Common myeloid progenitor, CD34-positive (primary cell): Measurements from ENCODE around the gene WWP2.

ENCODE experiments used
- CTCF ChIA-PET: fragments of 350-600 bp; sonication (Branson Sonifier 250); formaldehyde crosslinking; loops from one replicate; lab custom pipeline; 2021; ENCODE audit warnings: antibody characterized with exemption; lab: Charles Lee
- POLR2A ChIA-PET: fragments of 350-600 bp; sonication (Branson Sonifier 250); formaldehyde crosslinking; loops from one replicate; lab custom pipeline; 2021; ENCODE audit warnings: antibody characterized with exemption; lab: Charles Lee
- DNase-seq, 3 donors: peaks; one replicate each; pipeline versions ENCODE4 v3.0.0 to v3.0.0-alpha.2; 2013
- H3K27ac ChIP-seq, 2 experiments: 1 replicate in 1 of 2; 2 replicates in 1 of 2; pipeline ENCODE4 v1.7.0; 2013; ENCODE audit warnings: inconsistent platforms in 2 of 2, low read length in 2 of 2, mild to moderate bottlenecking in 2 of 2, low read depth in 1 of 2, moderate library complexity in 1 of 2; ENCODE audit not compliant: severe bottlenecking in 2 of 2, insufficient read depth in 1 of 2, poor library complexity in 1 of 2
- H3K27me3 ChIP-seq, 5 experiments: replicated peaks in 2 of 5; 1 replicate in 3 of 5; 2 replicates in 2 of 5; pipeline versions ENCODE4 v1.6.1 to v1.7.0; 2013; ENCODE audit warnings: low read length in 4 of 5, mild to moderate bottlenecking in 2 of 5, moderate library complexity in 2 of 5, inconsistent platforms in 1 of 5; ENCODE audit not compliant: insufficient read depth in 5 of 5, control insufficient read depth in 4 of 5
- H3K36me3 ChIP-seq, 4 experiments: 1 replicate in 2 of 4; 2 replicates in 2 of 4; pipeline versions ENCODE4 v1.6.1 to v1.7.0; 2013; ENCODE audit warnings: low read length in 3 of 4, control low read depth in 1 of 4, mild to moderate bottlenecking in 1 of 4; ENCODE audit not compliant: control insufficient read depth in 4 of 4, insufficient read depth in 4 of 4
- H3K4me1 ChIP-seq, 4 experiments: 1 replicate in 3 of 4; 2 replicates in 1 of 4; pipeline versions ENCODE4 v1.6.1 to v1.7.1; 2013; ENCODE audit warnings: low read length in 3 of 4, mild to moderate bottlenecking in 3 of 4, control low read depth in 1 of 4, inconsistent platforms in 1 of 4, moderate library complexity in 1 of 4; ENCODE audit not compliant: control insufficient read depth in 4 of 4, insufficient read depth in 4 of 4; ENCODE audit errors: control extremely low read depth in 1 of 4
- H3K4me3 ChIP-seq, 7 experiments: 1 replicate in 4 of 7; 2 replicates in 3 of 7; pipeline versions ENCODE4 v1.5.1 to v1.7.0; 2013; ENCODE audit warnings: mild to moderate bottlenecking in 7 of 7, low read length in 6 of 7, moderate library complexity in 6 of 7, inconsistent platforms in 2 of 7, low read depth in 2 of 7, control low read depth in 1 of 7; ENCODE audit not compliant: insufficient read depth in 4 of 7, control insufficient read depth in 1 of 7; ENCODE audit errors: extremely low read depth in 1 of 7
- H3K9me3 ChIP-seq, 5 experiments: 1 replicate in 4 of 5; 2 replicates in 1 of 5; pipeline versions ENCODE4 v1.6.1 to v1.7.1; 2013; ENCODE audit warnings: low read length in 4 of 5, mild to moderate bottlenecking in 2 of 5, inconsistent platforms in 1 of 5, low read depth in 1 of 5, moderate library complexity in 1 of 5; ENCODE audit not compliant: control insufficient read depth in 4 of 5, insufficient read depth in 2 of 5; ENCODE audit errors: control extremely low read depth in 1 of 5
- WGBS: methylation state at CpG from one replicate; pipeline ENCODE4 v1.1.5; 2013; ENCODE audit not compliant: insufficient coverage; 5-methylcytosine and 5-hydroxymethylcytosine counted together

Gene WWP2

GRCh38 chr16:69922200-69922599 lies 160.1 kb downstream of the WWP2 start:
- CTCF ChIA-PET = interaction anchor here (0.9 kb wide), 1 partner anchor 8 kb away, joined by 4 read pairs; no protein-coding TSS in a partner anchor
- H3K27ac ChIP-seq = no peak overlapping the region

GRCh38 chr16:69924041-69924775 lies 162.1 kb downstream of the WWP2 start:
- Histone ChIP-seq H3K9me3 (no peaks in the 10 kb centered on the region), H3K27me3 (no peaks in the 10 kb centered on the region), H3K4me1 (no peaks in the 10 kb centered on the region), H3K36me3 (peaks cover 3 to 14% (median 9%) of the 10 kb centered on the region in 4 experiments), H3K4me3 (no peak overlapping the region), H3K27ac (no peak overlapping the region)
- ChIA-PET CTCF (no interaction called here), POLR2A (no interaction called here)
- 100% methylated on average over 2 of the region's 11 CpGs for WGBS
- no peak for DNase-seq

More at GRCh38 chr16:69922200-69922599, 160.1 kb downstream of the WWP2 start:
- Histone ChIP-seq H3K4me3 (no peak overlapping the region), H3K4me1 (no peaks in the 10 kb centered on the region), H3K36me3 (peaks cover 3 to 16% (median 7%) of the 10 kb centered on the region in 4 experiments), H3K9me3 (no peaks in the 10 kb centered on the region), H3K27me3 (no peaks in the 10 kb centered on the region)
- 100% methylated on average over 2 of the region's 6 CpGs for WGBS
- POLR2A ChIA-PET = no interaction called here
- no peak for DNase-seq

GRCh38 chr16:69924777-69925191 lies 162.7 kb downstream of the WWP2 start:
- ChIA-PET CTCF (no interaction called here), POLR2A (no interaction called here)
- 99% methylated on average over 14 of the region's 19 CpGs for WGBS
- Histone ChIP-seq H3K4me1 (no peaks in the 10 kb centered on the region), H3K4me3 (no peak overlapping the region), H3K27ac (no peak overlapping the region), H3K9me3 (no peaks in the 10 kb centered on the region), H3K36me3 (peaks cover 3 to 17% (median 12%) of the 10 kb centered on the region in 4 experiments), H3K27me3 (no peaks in the 10 kb centered on the region)
- DNase-seq = no peak

- no peaks in the 10 kb centered on the region for H3K4me1 ChIP-seq
- CTCF ChIA-PET = no interaction called here
- no peaks in the 10 kb centered on the region for H3K9me3 ChIP-seq
- no peak overlapping the region for H3K4me3 ChIP-seq
- DNase-seq = no peak
- 100% methylated on average over 3 of the region's 8 CpGs for WGBS
- peaks cover 3 to 20% (median 13%) of the 10 kb centered on the region in 4 experiments for H3K36me3 ChIP-seq
- H3K27ac ChIP-seq = no peak overlapping the region
- POLR2A ChIA-PET = no interaction called here
- no peaks in the 10 kb centered on the region for H3K27me3 ChIP-seq
Observed at GRCh38 chr16:69925311-69925710, 163.2 kb downstream of the WWP2 start.

- no peaks in the 10 kb centered on the region for H3K4me1 ChIP-seq
- CTCF ChIA-PET = no interaction called here
- H3K4me3 ChIP-seq = no peak overlapping the region
- no peaks in the 10 kb centered on the region for H3K9me3 ChIP-seq
- peaks cover 3 to 24% (median 16%) of the 10 kb centered on the region in 4 experiments for H3K36me3 ChIP-seq
- 96% methylated on average over 7 of the region's 8 CpGs for WGBS
- DNase-seq = no peak
- H3K27ac ChIP-seq = no peak overlapping the region
- no peaks in the 10 kb centered on the region for H3K27me3 ChIP-seq
- POLR2A ChIA-PET = no interaction called here
Observed at GRCh38 chr16:69926241-69926640, 164.1 kb downstream of the WWP2 start.

- CTCF ChIA-PET = interaction anchor here (0.9 kb wide), 1 partner anchor 130 kb away, joined by 5 read pairs; no protein-coding TSS in a partner anchor
- peaks cover 3 to 31% (median 21%) of the 10 kb centered on the region in 4 experiments for H3K36me3 ChIP-seq
- 89% methylated on average over 13 of the region's 17 CpGs for WGBS
- POLR2A ChIA-PET = no interaction called here
- no peaks in the 10 kb centered on the region for H3K9me3 ChIP-seq
- no peak overlapping the region for H3K27ac ChIP-seq
- DNase-seq = no peak
- H3K4me1 ChIP-seq = no peaks in the 10 kb centered on the region
- H3K27me3 ChIP-seq = no peaks in the 10 kb centered on the region
- no peak overlapping the region for H3K4me3 ChIP-seq
Observed at GRCh38 chr16:69927056-69927757, 165.1 kb downstream of the WWP2 start.
